Activated T-cell treated with anti-CD3 and anti-CD28 coated beads for 48 hours (primary cell): Measurements from ENCODE around the gene PPP1R37.

Experiments
- DNase-seq: peaks from one replicate; pipeline ENCODE4 v3.0.0-alpha.2; 2020; ENCODE audit warnings: low read depth

PPP1R37 gene, protein sequence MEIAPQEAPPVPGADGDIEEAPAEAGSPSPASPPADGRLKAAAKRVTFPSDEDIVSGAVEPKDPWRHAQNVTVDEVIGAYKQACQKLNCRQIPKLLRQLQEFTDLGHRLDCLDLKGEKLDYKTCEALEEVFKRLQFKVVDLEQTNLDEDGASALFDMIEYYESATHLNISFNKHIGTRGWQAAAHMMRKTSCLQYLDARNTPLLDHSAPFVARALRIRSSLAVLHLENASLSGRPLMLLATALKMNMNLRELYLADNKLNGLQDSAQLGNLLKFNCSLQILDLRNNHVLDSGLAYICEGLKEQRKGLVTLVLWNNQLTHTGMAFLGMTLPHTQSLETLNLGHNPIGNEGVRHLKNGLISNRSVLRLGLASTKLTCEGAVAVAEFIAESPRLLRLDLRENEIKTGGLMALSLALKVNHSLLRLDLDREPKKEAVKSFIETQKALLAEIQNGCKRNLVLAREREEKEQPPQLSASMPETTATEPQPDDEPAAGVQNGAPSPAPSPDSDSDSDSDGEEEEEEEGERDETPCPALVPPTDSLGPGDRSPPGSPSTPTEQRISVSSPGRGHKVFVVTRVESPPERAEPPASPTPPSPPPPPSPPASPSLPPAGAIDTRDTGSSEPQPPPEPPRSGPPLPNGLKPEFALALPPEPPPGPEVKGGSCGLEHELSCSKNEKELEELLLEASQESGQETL

DNA sequence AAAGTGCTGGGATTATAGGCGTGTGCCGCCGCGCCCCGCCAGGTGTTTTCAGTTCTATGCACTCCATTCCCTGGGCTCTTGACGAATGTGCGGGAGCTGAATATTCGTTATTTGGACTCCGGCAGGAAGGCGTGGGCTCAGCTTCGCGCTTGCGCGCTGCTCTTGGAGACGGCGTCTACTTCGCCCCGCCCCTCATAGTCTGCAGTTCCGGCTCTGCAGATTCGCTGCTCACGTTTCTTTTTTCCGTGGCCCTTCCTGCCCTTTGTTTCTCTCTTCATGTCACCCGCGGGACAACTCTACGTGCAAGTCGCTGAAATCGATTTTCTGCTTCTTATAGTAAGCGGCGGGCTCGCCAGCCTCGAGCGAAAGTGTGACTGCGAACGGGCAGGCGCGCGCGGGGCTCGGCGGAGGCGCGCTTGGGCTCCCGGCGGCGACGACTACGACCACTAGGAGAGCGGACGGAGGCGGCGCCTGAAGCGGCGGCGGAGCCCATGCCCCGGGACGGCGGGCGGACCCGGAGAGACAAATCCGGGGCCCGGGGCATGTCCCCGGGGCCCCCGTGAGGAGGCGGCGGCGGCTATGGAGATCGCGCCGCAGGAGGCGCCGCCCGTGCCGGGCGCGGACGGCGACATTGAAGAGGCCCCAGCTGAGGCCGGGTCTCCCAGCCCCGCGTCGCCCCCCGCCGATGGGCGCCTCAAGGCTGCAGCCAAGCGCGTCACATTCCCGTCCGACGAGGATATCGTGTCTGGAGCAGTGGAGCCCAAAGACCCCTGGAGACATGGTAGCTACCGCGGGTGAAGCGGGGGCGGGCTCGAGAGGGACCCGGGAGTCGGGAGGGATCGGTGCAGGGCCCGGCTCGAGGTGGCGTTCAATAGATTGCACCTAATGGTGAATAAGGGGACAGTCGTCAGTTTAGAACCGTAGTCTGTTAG is at the start of gene PPP1R37:
PPP1R37 (plus strand) TSS at position 433 of the 932 bp plus-strand sequence; CDS start at position 580, 147 bp downstream.
- peak; percentile 89 for DNase-seq

DNA sequence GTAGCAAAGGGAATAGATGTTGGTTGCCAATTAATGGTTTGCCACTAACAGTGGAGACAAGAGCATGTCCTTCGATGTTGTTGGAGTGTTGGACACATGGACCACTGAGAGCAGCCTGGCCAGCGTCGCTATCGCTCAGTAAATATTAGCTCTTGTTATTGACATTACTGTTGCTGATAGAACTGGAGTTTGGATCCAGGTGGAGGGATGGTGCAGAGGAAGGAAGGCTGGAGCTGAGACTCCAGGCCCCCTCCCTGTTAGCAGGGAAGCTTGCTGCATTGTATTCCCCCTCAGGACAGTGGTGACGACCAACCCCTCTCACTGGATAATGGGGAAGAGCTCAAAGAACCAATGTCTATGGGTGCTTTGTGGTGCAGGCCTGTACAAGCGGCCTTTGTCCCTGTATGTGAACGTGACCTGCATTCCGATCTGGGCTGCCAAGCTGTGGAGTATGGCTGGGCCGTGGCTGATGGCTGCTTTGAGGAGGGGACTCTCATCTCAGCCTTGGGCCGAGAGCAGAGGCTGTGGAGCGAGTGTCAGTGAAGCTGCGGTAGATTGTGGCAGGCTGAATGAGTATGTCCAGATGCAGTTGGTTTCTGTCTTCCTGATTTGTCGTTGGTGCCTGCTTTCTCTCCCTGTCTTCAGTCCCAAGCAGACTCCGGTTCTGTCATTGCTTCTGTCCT is 47.2 kb upstream of the PPP1R37 start:
- no peak for DNase-seq

- DNase-seq: no peak
Observed at GRCh38 chr19:45046355-45046754, 46.6 kb upstream of the PPP1R37 start.

DNA sequence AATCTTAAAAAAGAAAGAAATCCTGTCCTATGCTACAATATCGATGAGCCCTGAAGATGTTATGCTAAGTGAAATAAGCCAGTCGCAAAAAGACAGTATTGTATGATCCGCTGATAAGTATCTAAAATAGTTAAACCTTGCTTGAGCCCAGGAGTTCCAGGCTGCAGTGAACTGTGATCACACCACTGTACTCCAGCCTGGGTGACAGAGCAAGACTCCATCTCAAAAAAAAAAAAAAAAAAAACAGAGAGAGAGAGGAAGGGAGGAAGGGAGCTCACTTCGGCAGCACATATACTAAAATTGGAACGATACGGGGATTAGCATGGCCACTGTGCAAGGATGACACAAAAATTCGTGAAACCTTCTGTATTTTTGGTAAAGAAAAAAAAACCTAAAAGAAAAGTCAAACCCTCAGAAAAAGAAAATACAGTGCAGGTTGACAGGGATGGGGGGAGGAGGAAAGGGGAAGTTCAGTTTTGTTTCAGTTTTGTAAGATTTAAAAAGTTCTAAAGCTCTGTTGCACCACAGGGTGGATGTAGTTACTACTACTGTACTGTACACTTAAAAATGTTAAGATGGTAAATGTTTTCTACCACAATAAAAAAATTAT is 45.7 kb upstream of the PPP1R37 start:
- no peak for DNase-seq

DNA sequence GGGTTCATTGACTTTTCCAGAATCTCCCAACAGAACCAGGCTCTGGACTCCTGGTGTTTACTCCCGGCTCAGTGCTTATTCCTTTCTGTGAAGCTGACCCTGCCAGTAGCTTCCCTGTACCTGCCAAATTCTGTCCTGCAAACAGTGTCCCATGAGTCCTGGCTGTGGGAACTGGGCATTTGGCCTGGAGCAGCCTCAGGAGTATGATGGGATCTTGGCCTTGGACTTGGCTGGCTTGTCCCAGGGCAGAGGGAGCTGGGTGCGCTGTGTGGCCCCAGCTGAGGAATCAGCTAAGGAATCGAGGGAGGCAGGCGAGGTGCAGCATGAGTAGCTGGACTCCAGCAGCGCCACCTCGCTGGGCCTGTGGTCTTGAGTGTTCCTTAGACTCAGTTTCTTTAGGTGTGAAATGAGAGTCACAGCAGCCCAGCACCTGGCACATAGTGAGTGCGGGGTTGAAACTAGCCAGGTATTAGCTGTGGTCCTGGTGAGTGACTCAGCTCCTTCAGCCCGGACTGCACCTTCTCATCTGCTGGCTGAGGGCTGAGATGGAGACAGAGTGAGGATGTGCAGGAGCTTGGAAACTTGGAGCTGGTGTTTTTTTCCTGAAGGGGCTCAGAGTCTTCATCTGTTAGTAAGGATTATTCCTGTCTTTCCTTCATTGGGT is 43.8 kb upstream of the PPP1R37 start:
- DNase-seq: no peak

DNA sequence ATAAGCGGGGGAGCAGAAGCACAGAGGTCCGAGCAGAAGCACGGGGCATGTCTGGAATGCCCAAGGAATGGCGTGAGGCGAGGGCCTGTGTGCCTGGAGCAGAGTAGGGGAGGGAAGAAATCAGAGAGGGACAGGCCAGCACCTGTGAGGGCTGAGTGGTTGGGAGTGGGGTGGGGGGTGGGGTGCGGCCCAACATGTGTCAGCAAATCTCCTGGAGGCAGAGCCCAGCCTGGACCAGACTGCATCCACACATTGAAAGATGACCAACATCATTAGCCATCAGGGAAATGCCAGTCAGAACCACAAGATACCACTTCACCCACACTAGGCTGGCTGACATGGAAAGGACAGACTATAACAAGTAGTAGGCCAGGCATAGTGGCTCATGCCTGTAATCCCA is 42.9 kb upstream of the PPP1R37 start:
- no peak for DNase-seq

DNA sequence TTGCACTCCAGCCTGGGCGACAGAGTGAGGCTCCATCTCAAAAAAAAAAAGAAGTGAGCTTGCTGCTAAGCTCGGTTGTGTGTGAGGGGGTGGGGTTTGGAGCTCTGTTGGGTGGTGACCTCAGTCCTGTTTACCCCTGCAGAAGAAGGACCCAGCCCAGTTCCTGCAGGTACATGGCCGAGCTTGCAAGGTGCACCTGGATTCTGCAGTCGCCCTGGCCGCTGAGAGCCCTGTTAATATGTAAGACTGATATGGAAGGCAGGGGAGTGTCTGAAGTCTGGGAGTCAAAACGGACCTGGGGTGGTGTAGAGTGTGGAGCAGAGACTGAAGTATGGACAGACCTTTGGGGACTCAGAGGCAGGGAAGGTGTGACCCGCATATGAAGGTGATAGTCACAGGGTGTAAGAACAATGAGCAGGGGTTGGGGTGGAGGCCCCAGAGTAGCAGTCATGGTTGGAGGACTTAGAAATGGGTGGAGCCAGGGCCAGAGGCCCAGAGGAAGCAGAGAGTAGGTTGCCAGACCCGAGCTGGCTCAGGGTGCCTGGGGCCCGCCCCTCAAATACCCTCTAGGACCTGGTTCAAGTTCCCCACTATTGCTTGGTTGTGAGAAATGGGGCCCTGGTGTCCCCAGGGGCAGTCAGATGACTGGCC is 40.9 kb upstream of the PPP1R37 start:
- no peak for DNase-seq

GRCh38 chr19:45056831-45057230 is 36.1 kb upstream of the PPP1R37 start:
- no peak for DNase-seq

GRCh38 chr19:45057444-45057843 is 35.5 kb upstream of the PPP1R37 start:
- no peak for DNase-seq

DNA sequence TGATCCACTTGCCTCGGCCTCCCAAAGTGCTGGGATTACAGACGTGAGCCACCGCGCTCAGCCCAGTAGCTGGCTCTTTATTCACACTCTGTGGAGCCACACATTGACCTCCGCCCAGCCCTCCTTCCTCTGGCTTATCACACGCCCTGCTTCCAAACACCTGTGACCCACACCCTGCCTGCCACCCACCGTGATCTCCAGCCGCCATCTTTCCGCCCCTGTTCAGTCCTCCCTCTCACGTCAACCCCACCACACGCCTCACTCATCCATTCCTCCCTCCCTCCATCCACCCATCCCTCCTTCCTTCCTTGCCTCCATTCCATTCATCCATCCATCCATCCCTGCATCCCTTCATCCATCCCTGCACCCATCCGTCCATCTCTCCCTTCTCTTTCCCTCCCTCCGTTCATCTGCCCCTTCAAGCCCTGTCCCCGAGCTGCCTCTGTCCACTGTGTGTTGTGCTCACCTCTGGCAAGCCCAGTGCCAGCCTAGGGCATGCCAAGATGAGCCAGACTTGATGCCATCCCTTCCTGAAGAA is 34.3 kb upstream of the PPP1R37 start:
- no peak for DNase-seq

- peak; percentile 76 for DNase-seq
Observed at GRCh38 chr19:45059258-45059965, 33.6 kb upstream of the PPP1R37 start.

GRCh38 chr19:45061965-45062364 is 31.0 kb upstream of the PPP1R37 start:
- DNase-seq: no peak

DNA sequence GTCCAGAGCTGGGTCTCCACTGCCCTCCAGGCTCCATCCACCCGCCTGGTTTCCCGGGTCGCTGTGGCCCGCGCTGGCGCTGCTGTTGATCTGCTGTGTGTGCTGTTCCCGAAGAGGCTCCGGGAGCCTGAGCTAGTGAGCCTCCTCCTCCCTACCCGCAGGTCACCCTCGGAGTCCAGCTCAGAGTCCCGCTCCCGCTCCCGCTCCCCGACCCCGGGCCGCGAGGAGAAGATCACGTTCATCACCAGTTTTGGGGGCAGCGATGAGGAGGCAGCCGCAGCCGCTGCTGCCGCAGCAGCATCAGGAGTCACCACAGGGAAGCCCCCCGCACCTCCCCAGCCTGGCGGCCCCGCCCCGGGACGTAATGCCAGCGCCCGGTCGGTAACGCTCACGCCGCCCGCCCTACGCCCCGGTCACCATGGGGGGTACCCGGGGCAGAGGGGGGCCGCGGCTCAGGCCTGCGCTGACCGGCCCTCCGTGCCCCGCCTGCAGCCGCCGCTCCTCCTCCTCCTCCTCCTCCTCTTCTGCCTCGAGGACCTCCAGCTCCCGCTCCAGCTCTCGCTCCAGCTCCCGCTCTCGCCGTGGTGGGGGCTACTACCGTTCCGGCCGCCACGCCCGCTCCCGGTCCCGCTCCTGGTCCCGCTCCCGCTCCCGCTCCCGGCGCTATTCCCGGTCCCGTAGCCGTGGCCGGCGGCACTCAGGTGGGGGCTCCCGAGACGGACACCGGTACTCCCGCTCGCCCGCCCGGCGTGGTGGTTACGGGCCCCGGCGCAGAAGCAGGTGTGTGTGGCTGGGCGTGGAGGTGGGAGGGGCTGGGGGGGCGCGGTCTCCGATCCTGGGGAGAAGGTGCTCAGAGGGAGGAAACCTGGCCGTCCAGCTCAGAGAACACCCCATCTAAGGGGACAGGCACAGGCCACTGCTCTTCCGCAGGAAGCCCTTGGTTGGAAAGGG is 28.9 kb upstream of the PPP1R37 start:
- DNase-seq: no peak

GRCh38 chr19:45066921-45067661 is 25.9 kb upstream of the PPP1R37 start:
- no peak for DNase-seq

DNA sequence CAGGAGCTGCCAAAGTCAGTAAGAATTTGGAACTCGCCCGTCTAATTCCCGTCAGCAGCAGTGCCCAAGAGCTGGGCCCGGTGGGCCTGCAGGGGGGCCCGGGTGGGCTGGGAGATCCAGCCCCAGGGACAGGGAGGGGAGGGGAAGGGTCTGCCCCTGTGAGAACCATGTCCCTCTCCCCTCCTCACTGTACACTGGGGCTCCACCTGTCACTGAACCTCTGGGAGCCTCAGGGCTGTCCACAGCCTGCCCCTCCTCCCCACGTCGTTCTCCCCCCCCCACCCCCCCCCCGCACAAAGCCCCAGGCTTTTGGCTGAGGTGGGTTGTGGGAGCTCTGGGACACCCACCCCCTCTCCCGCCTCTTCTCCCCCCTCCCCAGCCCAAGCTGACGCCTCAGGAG is 24.9 kb upstream of the PPP1R37 start:
- DNase-seq: no peak

DNA sequence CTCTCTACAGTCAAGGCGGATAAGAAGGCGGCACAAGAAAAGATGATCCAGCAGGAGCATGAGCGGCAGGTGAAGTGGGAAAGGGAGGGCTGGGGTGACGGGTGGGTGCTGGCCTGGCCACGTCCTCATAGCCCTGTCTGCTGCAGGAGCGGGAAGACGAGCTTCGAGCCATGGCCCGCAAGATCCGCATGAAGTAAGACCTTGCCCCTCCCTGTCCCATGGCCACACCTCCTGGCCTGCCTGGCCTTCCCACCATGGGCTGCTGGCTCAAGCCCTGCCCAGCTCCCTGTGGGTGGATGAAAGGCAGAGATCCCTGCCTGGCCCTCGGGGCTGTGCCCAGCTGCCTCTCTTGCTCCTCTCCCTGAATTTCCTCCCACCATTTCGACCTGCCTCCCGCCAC is 23.9 kb upstream of the PPP1R37 start:
- DNase-seq: no peak

DNA sequence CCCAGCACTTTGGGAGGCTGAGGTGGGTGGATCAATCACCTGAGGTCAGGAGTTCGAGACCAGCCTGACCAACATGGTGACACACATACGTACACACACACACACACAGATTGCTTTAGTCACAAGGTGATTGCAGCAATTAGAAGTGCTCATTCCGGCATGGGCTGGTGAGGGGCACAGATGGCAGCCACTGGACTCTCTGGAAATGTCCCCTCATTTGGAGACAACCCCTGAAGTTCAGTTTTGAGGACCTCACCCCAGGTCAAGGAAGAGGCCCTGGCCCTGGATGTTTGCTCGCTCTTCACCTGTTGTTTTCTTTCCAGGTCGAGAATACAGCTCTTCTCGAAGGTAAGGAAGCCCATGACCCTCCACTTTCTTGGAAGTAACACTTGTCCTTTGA is 22.8 kb upstream of the PPP1R37 start:
- no peak for DNase-seq
